WTC11 (cell line): ENCODE measurements around the gene DNM3. TPM values are rescaled to one million over a fixed set of nuclear protein-coding genes. Genes with fewer than 3 reads are reported as not detected.

ENCODE experiments used
- ATAC-seq: fragments of 200-7000 bp; cut with Tn5 transposase; 2 replicates; pipeline ENCODE4 v1.10.0; 2021; ENCODE audit warnings: mild to moderate bottlenecking, moderate library complexity
- CTCF ChIA-PET: fragments of 300-600 bp; sonication (Branson Sonifier 250); formaldehyde crosslinking; loops from one replicate; lab custom pipeline; 2021; ENCODE audit warnings: antibody characterized with exemption; lab: Charles Lee
- POLR2A ChIA-PET: fragments of 350-600 bp; sonication (Branson Sonifier 250); formaldehyde crosslinking; loops from one replicate; lab custom pipeline; 2021; ENCODE audit warnings: antibody characterized with exemption; lab: Charles Lee
- DNase-seq: peaks from one replicate; pipeline ENCODE4 v3.0.0; 2021; ENCODE audit warnings: low spot score
- H3K27ac Mint-ChIP-seq: 2 replicates; pipeline ENCODE4 v1.8.0; 2021; ENCODE audit warnings: mixed read lengths
- H3K27me3 Mint-ChIP-seq: 2 replicates; pipeline ENCODE4 v1.8.0; 2021; ENCODE audit warnings: low read depth, mild to moderate bottlenecking, moderate library complexity, mixed read lengths
- H3K36me3 Mint-ChIP-seq: 2 replicates; pipeline ENCODE4 v1.8.0; 2021; ENCODE audit warnings: mixed read lengths
- H3K4me1 Mint-ChIP-seq: 2 replicates; pipeline ENCODE4 v1.8.0; 2022; ENCODE audit warnings: mixed read lengths
- H3K4me3 Mint-ChIP-seq: 2 replicates; pipeline ENCODE4 v1.8.0; 2021; ENCODE audit warnings: mild to moderate bottlenecking, moderate library complexity, mixed read lengths
- H3K9me3 Mint-ChIP-seq: 2 replicates; pipeline ENCODE4 v1.8.0; 2021; ENCODE audit warnings: mixed read lengths
- ATF1 ChIP-seq: sonication (generic); formaldehyde crosslinking; IDR thresholded peaks from 2 replicates; pipeline ENCODE4 v1.8.1; 2023; ENCODE audit warnings: mild to moderate bottlenecking, moderate library complexity, missing genetic modification reagents
- ATF6 ChIP-seq: sonication (generic); formaldehyde crosslinking; IDR thresholded peaks from 2 replicates; pipeline ENCODE4 v1.8.1; 2023; ENCODE audit warnings: mild to moderate bottlenecking, missing genetic modification reagents
- E2F5 ChIP-seq: sonication (generic); formaldehyde crosslinking; IDR thresholded peaks from 2 replicates; pipeline ENCODE4 v1.8.1; 2022; ENCODE audit warnings: mild to moderate bottlenecking, moderate library complexity, missing genetic modification reagents
- ESRRA ChIP-seq: sonication (generic); formaldehyde crosslinking; IDR thresholded peaks from 2 replicates; pipeline ENCODE4 v1.8.1; 2022; ENCODE audit warnings: mild to moderate bottlenecking, missing genetic modification reagents, borderline replicate concordance
- FOXK1 ChIP-seq: sonication (generic); formaldehyde crosslinking; IDR thresholded peaks from 2 replicates; pipeline ENCODE4 v1.8.0; 2022; ENCODE audit warnings: mild to moderate bottlenecking, moderate library complexity, missing genetic modification reagents
- FOXP1 ChIP-seq: sonication (generic); formaldehyde crosslinking; IDR thresholded peaks from 2 replicates; pipeline ENCODE4 v1.8.0; 2022; ENCODE audit warnings: missing genetic modification reagents, mild to moderate bottlenecking, moderate library complexity, borderline replicate concordance
- JUN ChIP-seq: sonication (generic); formaldehyde crosslinking; IDR thresholded peaks from 2 replicates; pipeline ENCODE4 v1.8.0; 2023; ENCODE audit warnings: mild to moderate bottlenecking, missing genetic modification reagents
- KAT7 ChIP-seq: sonication (generic); formaldehyde crosslinking; IDR thresholded peaks from 2 replicates; pipeline ENCODE4 v1.8.1; 2023; ENCODE audit warnings: missing genetic modification reagents, mild to moderate bottlenecking, borderline replicate concordance
- MLX ChIP-seq: sonication (generic); formaldehyde crosslinking; IDR thresholded peaks from 2 replicates; pipeline ENCODE4 v1.8.1; 2023; ENCODE audit warnings: mild to moderate bottlenecking, missing genetic modification reagents, moderate library complexity
- OVOL2 ChIP-seq: fragments of 250-450 bp; sonication (Bioruptor Pico); IDR thresholded peaks from 2 replicates; pipeline ENCODE4 v1.9.0; 2021; ENCODE audit warnings: mild to moderate bottlenecking, borderline replicate concordance
- PRDM15 ChIP-seq: sonication (generic); formaldehyde crosslinking; IDR thresholded peaks from 2 replicates; pipeline ENCODE4 v1.8.0; 2022; ENCODE audit warnings: missing genetic modification reagents
- PRRX2 ChIP-seq: fragments of 250-450 bp; sonication (Bioruptor Pico); IDR thresholded peaks from 2 replicates; pipeline ENCODE4 v1.8.0; 2021; ENCODE audit warnings: mild to moderate bottlenecking
- TEAD4 ChIP-seq: sonication (generic); formaldehyde crosslinking; IDR thresholded peaks from 2 replicates; pipeline ENCODE4 v1.8.0; 2022; ENCODE audit warnings: mild to moderate bottlenecking, missing genetic modification reagents
- USF2 ChIP-seq: sonication (generic); formaldehyde crosslinking; IDR thresholded peaks from 2 replicates; pipeline ENCODE4 v1.8.1; 2023; ENCODE audit warnings: mild to moderate bottlenecking, missing genetic modification reagents, moderate library complexity
- ZBTB43 ChIP-seq: sonication (generic); formaldehyde crosslinking; IDR thresholded peaks from 2 replicates; pipeline ENCODE4 v1.8.1; 2023; ENCODE audit warnings: mild to moderate bottlenecking, missing genetic modification reagents
- ZNF138 ChIP-seq: sonication (generic); formaldehyde crosslinking; conservative IDR thresholded peaks from 2 replicates; pipeline ENCODE4 v1.8.1; 2022; ENCODE audit warnings: mild to moderate bottlenecking, moderate library complexity, missing genetic modification reagents
- ZNF232 ChIP-seq: sonication (generic); formaldehyde crosslinking; IDR thresholded peaks from 2 replicates; pipeline ENCODE4 v1.8.0; 2022; ENCODE audit warnings: mild to moderate bottlenecking, missing genetic modification reagents
- ZNF263 ChIP-seq: sonication (generic); formaldehyde crosslinking; IDR thresholded peaks from 2 replicates; pipeline ENCODE4 v1.8.1; 2022; ENCODE audit warnings: low read depth, mild to moderate bottlenecking, moderate library complexity, missing genetic modification reagents
- ZNF396 ChIP-seq: fragments of 250-450 bp; sonication (Bioruptor Pico); IDR thresholded peaks from 2 replicates; pipeline ENCODE4 v1.8.0; 2021; ENCODE audit warnings: mild to moderate bottlenecking, moderate library complexity, borderline replicate concordance
- ZNF425 ChIP-seq: fragments of 250-450 bp; sonication (Bioruptor Pico); conservative IDR thresholded peaks from 2 replicates; pipeline ENCODE4 v1.9.0; 2021; ENCODE audit warnings: mild to moderate bottlenecking
- total RNA-seq: library from RNA; stranded (reverse); gene quantifications from 3 replicates; pipeline ENCODE4 v1.2.3, GENCODE V29; 2021

DNM3 gene
- total RNA-seq, 1 experiment from 2014 or later = 1.9 TPM

GRCh38 chr1:171904778-171905450, 63.6 kb downstream of the DNM3 start:
- DNase-seq (no peak), ATAC-seq (no peak)
- Mint-ChIP-seq H3K4me3 (no peak overlapping the region), H3K36me3 (no peaks in the 10 kb centered on the region), H3K4me1 (peaks cover 26% of the 10 kb centered on the region), H3K27ac (no peak overlapping the region), H3K27me3 (no peaks in the 10 kb centered on the region), H3K9me3 (no peaks in the 10 kb centered on the region)
- TF ChIP-seq USF2 (CRISPR knock-in tag) = no peak
- no peak for TF ChIP-seq ZNF396 (CRISPR knock-in tag)
- TF ChIP-seq ZNF138 (CRISPR knock-in tag) = no peak
- TF ChIP-seq FOXK1 = no peak
- TF ChIP-seq TEAD4 (CRISPR knock-in tag) = no peak
- TF ChIP-seq ESRRA = no peak
- TF ChIP-seq MLX = no peak
- no peak for TF ChIP-seq ZBTB43 (CRISPR knock-in tag)
- no peak for TF ChIP-seq ZNF425
- TF ChIP-seq E2F5 (CRISPR knock-in tag) = no peak
- no peak for TF ChIP-seq ATF6
- TF ChIP-seq FOXP1 = no peak
- TF ChIP-seq JUN = no peak
- TF ChIP-seq ZNF232 (CRISPR knock-in tag) = no peak
- TF ChIP-seq KAT7 (CRISPR knock-in tag) = no peak
- TF ChIP-seq OVOL2 (CRISPR knock-in tag) = no peak
- TF ChIP-seq PRDM15 = no peak
- no peak for TF ChIP-seq PRRX2 (CRISPR knock-in tag)
- no peak for TF ChIP-seq ZNF263 (CRISPR knock-in tag)
- no peak for TF ChIP-seq ATF1 (CRISPR knock-in tag)
- ChIA-PET POLR2A (no interaction called here), CTCF (interaction anchor here (1.1 to 1.2 kb wide), 3 partner anchors 24 to 105 kb away, joined by 3 read pairs; partner anchors contain the start of gene DNM3)
